ENCODE results near the gene CPXM2. TPM values are rescaled to one million over a fixed set of nuclear protein-coding genes. Genes with fewer than 3 reads are reported as not detected.

The CPXM2 gene
- polyA plus RNA-seq, 2 of the 4 experiments (the other 2 are of a cell fraction) = not detected

- TF ChIP-seq PBX3 (IDR thresholded peaks at IDR 0.05) (no peak), TP53 (CRISPR knock-in tag; IDR thresholded peaks at IDR 0.05) (no peak), CBX2 (IDR thresholded peaks at IDR 0.05; ENCODE audit: borderline replicate concordance, low read depth) (no peak), REST (IDR thresholded peaks at IDR 0.05) (no peak), JUN (IDR thresholded peaks at IDR 0.05) (no peak), HES2 (IDR thresholded peaks at IDR 0.05) (no peak), MAZ (IDR thresholded peaks at IDR 0.05; ENCODE audit: borderline replicate concordance, low read depth, low read length) (no peak)
- Histone ChIP-seq H3K4me1 (no peaks in the 10 kb centered on the region), H3K27ac (no peak overlapping the region), H3K4me2 (no peak overlapping the region), H3K9me3 (no peaks in the 10 kb centered on the region), H3K4me3 (no peak overlapping the region)
- ChIA-PET CTCF (interaction anchor here (0.6 to 1.6 kb wide), 4 partner anchors 10 to 571 kb away, joined by 3 to 5 read pairs (median 3); no protein-coding TSS in a partner anchor), POLR2A (no interaction called here)
- whole genome bisulfite sequencing (ENCODE audit: missing lambda C conversion rate) = 48% methylated on average over 8 of the region's 8 CpGs
- DNase-seq (ENCODE audit: low read depth in 1 of 2, low spot score in 1 of 2) (no peak), ATAC-seq (no peak), FAIRE-seq (no peak)
Observed at GRCh38 chr10:123704076-123704475, 187.5 kb downstream of the CPXM2 start.

GRCh38 chr10:123703195-123703790 is 188.3 kb downstream of the CPXM2 start:
- no peak overlapping the region for H3K4me2 ChIP-seq
- no peak overlapping the region for H3K4me3 ChIP-seq
- H3K9me3 ChIP-seq = no peaks in the 10 kb centered on the region
- ChIA-PET CTCF (interaction anchor here (0.6 to 1.6 kb wide), 5 partner anchors 9 to 570 kb away, joined by 3 to 5 read pairs (median 3); no protein-coding TSS in a partner anchor), POLR2A (no interaction called here)
- H3K4me1 ChIP-seq = no peaks in the 10 kb centered on the region
- FAIRE-seq (no peak), ATAC-seq (no peak; a peak in 1 of 6 replicates), DNase-seq (ENCODE audit: low read depth in 1 of 2, low spot score in 1 of 2) (no peak)
- TF ChIP-seq ELK1 (IDR thresholded peaks at IDR 0.05; ENCODE audit: low read depth, low read length) (no peak), BHLHE40 (IDR thresholded peaks at IDR 0.05; ENCODE audit: low read depth, low read length) (no peak)
- H3K27ac ChIP-seq = no peak overlapping the region
- WGBS (ENCODE audit: missing lambda C conversion rate) = 34% methylated on average over 5 of the region's 6 CpGs

Other genes starting within 250 kb of the CPXM2 start
- not detected in 2 replicates for gene GPR26, start 225.5 kb downstream of the CPXM2 start, polyA plus RNA-seq (2011; rRNA removed)
- not detected in 3 replicates for gene GPR26, start 225.5 kb downstream of the CPXM2 start, polyA plus RNA-seq (2017; fragmentation: RNase III; extraction: RNeasy Plus Mini Kit Qiagen cat#74134 plus additional on column Dnase treatment)
- gene CHST15, start 201.8 kb upstream of the CPXM2 start, polyA plus RNA-seq (2011; rRNA removed) = 10.3 and 10.4 TPM in 2 replicates
- 5.1 to 5.8 TPM (median 5.6 TPM) in 3 replicates for gene CHST15, start 201.8 kb upstream of the CPXM2 start, polyA plus RNA-seq (2017; fragmentation: RNase III; extraction: RNeasy Plus Mini Kit Qiagen cat#74134 plus additional on column Dnase treatment)